Measurements from ENCODE around the gene NUTM1. TPM values are rescaled to one million over a fixed set of nuclear protein-coding genes. Genes with fewer than 3 reads are reported as not detected.

Gene NUTM1
- total and polyA plus RNA-seq, 2 experiments from 2014 or later, result not detected

GRCh38 chr15:34335176-34336032, 7.7 kb upstream of the NUTM1 start:
- Histone ChIP-seq H3K27me3 (no peaks in the 10 kb centered on the region), H3K4me3 (no peak overlapping the region), H3K79me2 (peaks cover 10% of the 10 kb centered on the region), H3K27ac (no peak overlapping the region), H4K20me1 (ENCODE audit: insufficient read depth, poor library complexity, severe bottlenecking) (no peaks in the 10 kb centered on the region), H3K4me1 (ENCODE audit: insufficient read depth) (no peaks in the 10 kb centered on the region), H2AFZ (no peak overlapping the region), H3K9me2 (replicated peaks; ENCODE audit: insufficient read depth) (no peaks in the 10 kb centered on the region), H3K4me2 (no peak overlapping the region), H3K36me3 (replicated peaks; ENCODE audit: insufficient read depth, low read depth) (no peaks in the 10 kb centered on the region), H3K9me3 (ENCODE audit: low read depth) (no peaks in the 10 kb centered on the region)
- WGBS (ENCODE audit: low lambda C conversion rate, missing lambda C conversion rate), result 93% methylated on average over 3 of the region's 3 CpGs
- TF ChIP-seq EZH2phosphoT487 (IDR thresholded peaks at IDR 0.05; ENCODE audit: low read depth, severe bottlenecking, unreplicated experiment) (no peak), EZH2 (IDR thresholded peaks at IDR 0.05; ENCODE audit: borderline replicate concordance) (no peak), CTCF (IDR thresholded peaks at IDR 0.05; ENCODE audit: poor library complexity) (no peak)
- no peak for DNase-seq (ENCODE audit: low spot score)

- H3K4me2 ChIP-seq, result peak overlapping the region; percentile 76
- no peaks in the 10 kb centered on the region for H3K4me1 ChIP-seq (ENCODE audit: insufficient read depth)
- H3K27ac ChIP-seq, result no peak overlapping the region
- no peak for TF ChIP-seq CTCF (IDR thresholded peaks at IDR 0.05; ENCODE audit: poor library complexity)
- 94% methylated on average over 16 of the region's 16 CpGs for WGBS (ENCODE audit: low lambda C conversion rate, missing lambda C conversion rate)
- no peak for DNase-seq (ENCODE audit: low spot score)
- no peaks in the 10 kb centered on the region for H3K36me3 ChIP-seq (replicated peaks; ENCODE audit: insufficient read depth, low read depth)
- H3K4me3 ChIP-seq, result no peak overlapping the region
- peaks cover 20% of the 10 kb centered on the region for H3K79me2 ChIP-seq
- H3K9me3 ChIP-seq (ENCODE audit: low read depth), result no peaks in the 10 kb centered on the region
- no peaks in the 10 kb centered on the region for H4K20me1 ChIP-seq (ENCODE audit: insufficient read depth, poor library complexity, severe bottlenecking)
- H3K9me2 ChIP-seq (replicated peaks; ENCODE audit: insufficient read depth), result no peaks in the 10 kb centered on the region
- H2AFZ ChIP-seq, result peak overlapping the region; percentile 92
- no peaks in the 10 kb centered on the region for H3K27me3 ChIP-seq
Measured at GRCh38 chr15:34336231-34336990, 6.7 kb upstream of the NUTM1 start.

- 5% methylated on average over 26 of the region's 26 CpGs for WGBS (ENCODE audit: low lambda C conversion rate, missing lambda C conversion rate)
- H2AFZ ChIP-seq, result peak overlapping the region; percentile 92
- H3K9me3 ChIP-seq (ENCODE audit: low read depth), result no peaks in the 10 kb centered on the region
- no peak for DNase-seq (ENCODE audit: low spot score)
- H3K9me2 ChIP-seq (replicated peaks; ENCODE audit: insufficient read depth), result no peaks in the 10 kb centered on the region
- peaks cover 27% of the 10 kb centered on the region for H3K79me2 ChIP-seq
- TF ChIP-seq EZH2 (IDR thresholded peaks at IDR 0.05; ENCODE audit: borderline replicate concordance), result no peak
- no peak for TF ChIP-seq EZH2phosphoT487 (IDR thresholded peaks at IDR 0.05; ENCODE audit: low read depth, severe bottlenecking, unreplicated experiment)
- TF ChIP-seq CTCF (IDR thresholded peaks at IDR 0.05; ENCODE audit: poor library complexity), result no peak
- no peaks in the 10 kb centered on the region for H4K20me1 ChIP-seq (ENCODE audit: insufficient read depth, poor library complexity, severe bottlenecking)
- H3K4me2 ChIP-seq, result peak overlapping the region; percentile 76
- peak overlapping the region; percentile 88 for H3K4me3 ChIP-seq
- H3K4me1 ChIP-seq (ENCODE audit: insufficient read depth), result peaks cover 5% of the 10 kb centered on the region
- no peaks in the 10 kb centered on the region for H3K36me3 ChIP-seq (replicated peaks; ENCODE audit: insufficient read depth, low read depth)
- no peaks in the 10 kb centered on the region for H3K27me3 ChIP-seq
- peak overlapping the region; percentile 62 for H3K27ac ChIP-seq
Measured at GRCh38 chr15:34336991-34337556, 6.0 kb upstream of the NUTM1 start.
